K562 (cell line): ENCODE measurements around the gene CCDC148. TPM values are rescaled to one million over a fixed set of nuclear protein-coding genes. Genes with fewer than 3 reads are reported as not detected.

Source experiments
- ATAC-seq: fragments of 200-7000 bp; cut with Tn5 transposase; 3 replicates; pipeline ENCODE4 v1.9.1; 2020; ENCODE audit warnings: moderate library complexity
- BruUV-seq: library from RNA; stranded (reverse); fragments of 400-500 nt; replicated peaks from 2 replicates; lab custom pipeline; 2021; lab: Mats Ljungman, UMichigan
- CTCF ChIA-PET: fragments of 300-600 bp; formaldehyde crosslinking; extraction: SDS; loops from one replicate; lab custom pipeline; 2021; ENCODE audit warnings: low intra/inter-chr PET ratio; lab: Yijun Ruan, JAX
- POLR2A ChIA-PET: fragments of 300-600, 350-650 bp; sonication (Branson Sonifier 250); formaldehyde crosslinking; extraction: SDS; loops from one replicate; lab custom pipeline; 2021; ENCODE audit warnings: antibody characterized with exemption, inconsistent platforms; lab: Yijun Ruan, JAX
- DNase-seq, 4 experiments: peaks; one replicate each; pipeline versions ENCODE4 v3.0.0 to v3.0.0-alpha.2; 2011 to 2018; ENCODE audit warnings: low spot score in 3 of 4, mixed read lengths in 3 of 4; ENCODE audit errors: extremely low read depth in 1 of 4
- FAIRE-seq: peaks from 2 replicates; lab custom pipeline; 2011; peaks lifted over from hg19 to GRCh38; lab: Jason Lieb, UNC
- H2AFZ ChIP-seq: 2 replicates; pipeline ENCODE4 v1.6.0; 2011; ENCODE audit warnings: low read depth, low read length, control low read depth, inconsistent platforms
- H3K27ac ChIP-seq: fragments of 200-600 bp; 3 replicates; pipeline ENCODE4 v1.8.0; 2011; ENCODE audit warnings: low read depth, mild to moderate bottlenecking, control low read depth, inconsistent platforms, low read length, moderate library complexity, mixed read lengths; ENCODE audit errors: extremely low read depth
- H3K27me3 ChIP-seq, 2 experiments: fragments of 300-600 bp in 1 of 2; 2 replicates in 1 of 2; 3 replicates in 1 of 2; pipeline versions ENCODE4 v1.6.0 to v1.8.0; 2011; ENCODE audit warnings: inconsistent platforms in 2 of 2, low read length in 2 of 2, mild to moderate bottlenecking in 1 of 2, mixed read lengths in 1 of 2, moderate library complexity in 1 of 2; ENCODE audit not compliant: control insufficient read depth in 2 of 2, insufficient read depth in 2 of 2
- H3K36me3 ChIP-seq: fragments of 300-600 bp; 3 replicates; pipeline ENCODE4 v1.8.0; 2011; ENCODE audit warnings: mild to moderate bottlenecking, low read length, inconsistent platforms; ENCODE audit not compliant: control insufficient read depth, insufficient read depth
- H3K4me1 ChIP-seq, 2 experiments: fragments of 200-600 bp in 1 of 2; replicated peaks in 1 of 2; 2 replicates in 1 of 2; 3 replicates in 1 of 2; pipeline versions ENCODE4 v1.5.1 to v1.8.0; 2011; ENCODE audit warnings: inconsistent platforms in 2 of 2, low read length in 2 of 2, mild to moderate bottlenecking in 1 of 2, mixed read lengths in 1 of 2, moderate library complexity in 1 of 2; ENCODE audit not compliant: control insufficient read depth in 2 of 2, insufficient read depth in 2 of 2
- H3K4me2 ChIP-seq: 2 replicates; pipeline ENCODE4 v1.6.1; 2011; ENCODE audit warnings: low read length, control low read depth, inconsistent platforms, mixed read lengths; ENCODE audit not compliant: insufficient read depth
- H3K4me3 ChIP-seq: fragments of 200-600 bp; sonication (generic), shearing (Covaris generic); 2 replicates; pipeline ENCODE4 v1.5.1; 2016; ENCODE audit warnings: control low read depth, inconsistent platforms
- H3K79me2 ChIP-seq: fragments of 200-600 bp; 3 replicates; pipeline ENCODE4 v1.8.0; 2011; ENCODE audit warnings: low read length, inconsistent platforms; ENCODE audit not compliant: control insufficient read depth, insufficient read depth
- H3K9ac ChIP-seq, 2 experiments: 2 replicates each; pipeline versions ENCODE4 v1.6.0 to v1.6.1; 2011; ENCODE audit warnings: low read depth in 2 of 2, low read length in 2 of 2, control low read depth in 1 of 2, inconsistent platforms in 1 of 2, mild to moderate bottlenecking in 1 of 2, mixed read lengths in 1 of 2; ENCODE audit not compliant: insufficient read depth in 1 of 2
- H3K9me1 ChIP-seq: one replicate; pipeline ENCODE4 v1.6.0; 2011; ENCODE audit warnings: inconsistent platforms, mild to moderate bottlenecking, low read length, moderate library complexity; ENCODE audit not compliant: control insufficient read depth, insufficient read depth
- H3K9me3 ChIP-seq: replicated peaks from 2 replicates; pipeline ENCODE4 v1.5.1; 2011; ENCODE audit warnings: low read depth, low read length, inconsistent platforms; ENCODE audit not compliant: control insufficient read depth, insufficient read depth
- H4K20me1 ChIP-seq: replicated peaks from 2 replicates; pipeline ENCODE4 v1.6.1; 2011; ENCODE audit warnings: low read length, inconsistent platforms, mixed read lengths; ENCODE audit not compliant: control insufficient read depth, insufficient read depth
- ARHGAP35 ChIP-seq: fragments of 450-650 bp; IDR thresholded peaks from 2 replicates; pipeline ENCODE4 v1.6.1; 2018; ENCODE audit not compliant: partially characterized antibody
- DPF2 ChIP-seq: fragments of 450-650 bp; IDR thresholded peaks from 2 replicates; pipeline ENCODE4 v1.6.1; 2016
- FOXM1 ChIP-seq, 2 experiments: fragments of 450-650 bp in 1 of 2; sonication (generic) in 1 of 2; formaldehyde crosslinking in 1 of 2; IDR thresholded peaks; 2 replicates each; pipeline versions ENCODE4 v1.6.1 to v1.9.0; 2017 to 2022; ENCODE audit warnings: low read depth in 2 of 2, mild to moderate bottlenecking in 2 of 2, missing genetic modification reagents in 1 of 2, moderate library complexity in 1 of 2
- GTF2E2 ChIP-seq: fragments of 200-800 bp; sonication (Bioruptor generic); IDR thresholded peaks from 2 replicates; pipeline ENCODE4 v1.6.1; 2016; ENCODE audit warnings: missing genetic modification characterization, missing compliant biosample characterization
- MECOM ChIP-seq: fragments of 250-450 bp; sonication (Bioruptor Pico); IDR thresholded peaks from 2 replicates; pipeline ENCODE4 v1.8.0; 2022; ENCODE audit warnings: inconsistent platforms
- NKRF ChIP-seq: fragments of 450-650 bp; IDR thresholded peaks from 2 replicates; pipeline ENCODE4 v1.6.1; 2016; ENCODE audit warnings: borderline replicate concordance
- ZBTB34 ChIP-seq: fragments of 250-450 bp; sonication (Bioruptor Pico); IDR thresholded peaks from 2 replicates; pipeline ENCODE4 v1.8.0; 2021; ENCODE audit warnings: mild to moderate bottlenecking, moderate library complexity
- WGBS: fragments of 100-300 bp; shearing (Covaris generic); methylation state at CpG from one replicate; pipeline ENCODE4 v1.1.6; 2016; ENCODE audit warnings: low coverage, mixed read lengths; ENCODE audit not compliant: insufficient coverage; ENCODE audit errors: missing lambda C conversion rate; 5-methylcytosine and 5-hydroxymethylcytosine counted together
- in situ Hi-C: fragments of 300-500 bp; cut with MboI; formaldehyde crosslinking; loops from 4 replicates; pipeline ENCODE4 v1.15.0; 2018; ENCODE audit warnings: inconsistent platforms, mixed read lengths
- intact Hi-C: fragments of 100-400 bp; cut with micrococcal nuclease; formaldehyde crosslinking; loops from 2 replicates; pipeline ENCODE4 v1.14.2; 2022
- polyA plus RNA-seq, 8 experiments: library from polyadenylated mRNA; depleted of rRNA in 4 of 8; stranded (reverse) in 5 of 8; unstranded in 3 of 8; fragments of >200 nt; fragmentation: Nextera tagmentation in 2 of 8; fragmentation: Illumina TruSeq in 1 of 8; extraction: Ambion mirVana in 2 of 8; extraction: Trizol in 1 of 8; gene quantifications; 2 replicates each; pipeline versions ENCODE4 v1.2.1 to v1.2.3, GENCODE V29; 2011 to 2014; ENCODE audit warnings: inconsistent platforms in 1 of 8, missing spikeins in 1 of 8
- total RNA-seq, 7 experiments: library from RNA; depleted of rRNA in 6 of 7; stranded (reverse); fragments of >200 nt in 6 of 7; fragmentation: Illumina TruSeq in 2 of 7; extraction: Trizol in 2 of 7; gene quantifications; 2 replicates each; pipeline versions ENCODE4 v1.2.1 to v1.2.3, GENCODE V29; 2011 to 2021; ENCODE audit warnings: low replicate concordance in 1 of 7

Gene CCDC148
- total and polyA plus RNA-seq, 9 of the 15 experiments (the other 6 are each of a cell fraction or from before 2014, with no cell fraction given) = 0.10 to 1.4 (median 0.65) TPM

GRCh38 chr2:158127380-158127804, 329.2 kb downstream of the CCDC148 start:
- H2AFZ ChIP-seq = no peak overlapping the region
- no peak overlapping the region for H3K9ac ChIP-seq
- no peaks in the 10 kb centered on the region for H3K36me3 ChIP-seq
- no peaks in the 10 kb centered on the region for H4K20me1 ChIP-seq
- H3K4me3 ChIP-seq = no peak overlapping the region
- CTCF ChIA-PET = no interaction called here
- peaks cover 20 to 31% of the 10 kb centered on the region in 2 experiments for H3K27me3 ChIP-seq
- H3K4me2 ChIP-seq = no peak overlapping the region
- no peaks in the 10 kb centered on the region for H3K9me1 ChIP-seq
- DNase-seq (no peak), FAIRE-seq (no peak), ATAC-seq (no peak)
- in situ Hi-C loops (no loop called here), intact Hi-C loops (no loop called here)
- H3K4me1 ChIP-seq = no peaks in the 10 kb centered on the region
- WGBS = 0% methylated on average over 1 of the region's 1 CpG
- H3K27ac ChIP-seq = no peak overlapping the region
- BruUV-seq = no TSS peak
- H3K79me2 ChIP-seq = no peaks in the 10 kb centered on the region
- no peaks in the 10 kb centered on the region for H3K9me3 ChIP-seq
- POLR2A ChIA-PET = no interaction called here
- TF ChIP-seq ZBTB34 (CRISPR knock-in tag) (no peak), ARHGAP35 (no peak), MECOM (CRISPR knock-in tag) (no peak), GTF2E2 (tag) (no peak), DPF2 (no peak), FOXM1 (IDR thresholded peaks at IDR 0.05; ENCODE audit: low read depth) (no peak), FOXM1 (CRISPR knock-in tag; IDR thresholded peaks at IDR 0.05; ENCODE audit: low read depth) (no peak), NKRF (no peak)
